CD4-positive, alpha-beta T cell treated with Interleukin-4 for 4 hours (primary cell): ENCODE data around the gene SRSF3.
"Not testable (repeated sequence)": the region's sequence is repeated elsewhere in the genome, so short reads cannot be mapped to it uniquely, and the experiment has no call there.

Experiments
- DNase-seq: peaks from one replicate; pipeline ENCODE4 v3.0.0-alpha.2; 2020

SRSF3 gene

GRCh38 chr6:36576578-36576977 lies 17.6 kb upstream of the SRSF3 start:
- DNase-seq, result no peak

- DNase-seq, result no peak
Measured at GRCh38 chr6:36577301-36577700, 16.9 kb upstream of the SRSF3 start.

DNA sequence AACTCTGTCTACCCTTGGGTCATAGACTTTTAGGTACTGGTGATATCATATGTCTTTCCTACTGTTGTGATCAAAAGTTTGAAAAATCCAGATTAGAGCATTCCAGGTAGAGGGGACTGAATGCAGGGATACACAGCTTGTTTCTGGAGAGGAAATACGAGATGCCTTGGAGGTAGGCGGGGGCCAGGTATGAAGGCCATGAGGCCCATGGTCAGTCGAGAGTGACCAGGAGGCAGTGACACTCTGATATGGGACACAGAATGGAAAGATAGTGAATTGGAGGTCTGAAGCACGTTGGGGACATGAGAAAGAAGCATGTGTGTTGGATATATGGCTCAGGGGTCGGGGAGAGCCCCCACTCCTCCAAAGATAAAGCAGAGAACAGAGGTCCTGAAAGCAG lies 16.1 kb upstream of the SRSF3 start:
- no peak for DNase-seq

- DNase-seq, result no peak
Measured at GRCh38 chr6:36578431-36578830, 15.7 kb upstream of the SRSF3 start.

GRCh38 chr6:36580184-36580526 lies 14.0 kb upstream of the SRSF3 start:
- DNase-seq, result no peak

GRCh38 chr6:36581716-36582115 lies 12.4 kb upstream of the SRSF3 start:
- no peak for DNase-seq

DNA sequence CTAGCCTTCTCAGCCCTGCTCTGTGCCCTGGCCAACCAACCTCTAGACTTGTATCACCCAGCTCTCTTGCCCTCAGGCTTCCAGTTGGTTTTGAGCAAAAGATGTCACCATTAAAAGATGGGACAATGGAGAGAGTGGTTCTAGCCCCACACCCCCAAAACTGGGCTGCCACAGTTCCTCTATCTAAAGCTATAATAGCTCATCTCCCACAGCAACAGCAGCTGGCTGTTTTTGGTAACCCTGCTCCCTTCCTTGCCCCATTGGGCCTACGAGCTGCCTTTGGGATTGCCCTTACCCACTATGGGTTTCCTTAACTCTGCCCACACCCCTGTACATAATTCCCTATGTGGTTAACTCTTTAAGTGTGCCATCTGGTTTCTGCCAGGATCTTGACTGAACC lies 7.6 kb upstream of the SRSF3 start:
- no peak for DNase-seq

- not testable (repeated sequence) for DNase-seq
Measured at GRCh38 chr6:36589025-36589400, 5.1 kb upstream of the SRSF3 start.

- no peak for DNase-seq
Measured at GRCh38 chr6:36590237-36590636, 3.9 kb upstream of the SRSF3 start.

GRCh38 chr6:36592221-36592655 lies 1.9 kb upstream of the SRSF3 start:
- peak; percentile 26 for DNase-seq

GRCh38 chr6:36593569-36594028 lies 563 bp upstream of the SRSF3 start:
- peak; percentile 63 for DNase-seq

- DNase-seq, result peak; percentile 34
Measured at GRCh38 chr6:36594816-36595643, 868 bp downstream of the SRSF3 start.

DNA sequence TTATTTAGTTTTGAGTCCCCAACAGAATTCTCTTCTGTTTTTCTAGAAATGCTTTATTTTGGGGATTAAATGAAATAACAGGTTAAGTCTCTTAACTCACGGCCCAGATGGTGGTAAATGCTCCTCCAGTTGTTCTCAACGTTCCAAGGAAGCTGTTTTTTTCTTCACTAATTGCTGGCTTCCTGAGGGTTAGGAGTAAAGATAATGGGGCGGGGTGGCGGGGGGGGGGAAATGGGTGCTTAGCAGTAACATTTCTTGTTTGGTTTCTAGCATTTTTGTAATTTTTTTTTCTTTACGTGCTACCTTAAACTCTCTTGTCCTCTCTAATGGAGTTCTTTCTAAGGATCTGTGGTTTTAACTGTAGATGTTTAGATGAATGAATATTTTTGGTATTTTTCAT lies 2.2 kb downstream of the SRSF3 start:
- DNase-seq, result no peak

GRCh38 chr6:36597775-36598174 lies 3.6 kb downstream of the SRSF3 start:
- DNase-seq, result no peak

DNA sequence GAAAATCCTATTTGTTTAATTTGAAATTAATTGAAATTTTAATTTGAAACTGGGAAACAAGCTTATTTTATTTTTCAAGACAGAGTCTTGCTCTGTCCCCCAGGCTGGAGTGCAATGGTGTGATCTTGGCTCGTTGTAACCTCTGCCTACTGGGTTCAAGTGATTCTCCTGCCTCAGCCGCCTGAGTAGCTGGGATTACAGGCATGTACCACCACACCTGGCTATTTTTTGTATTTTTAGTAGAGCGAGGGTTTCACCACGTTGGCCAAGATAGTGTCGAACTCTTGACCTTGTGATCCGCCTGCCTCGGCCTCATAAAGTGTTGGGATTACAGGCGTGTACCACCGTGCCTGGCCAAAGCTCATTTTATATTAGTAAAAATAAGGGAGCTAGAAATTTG lies 4.2 kb downstream of the SRSF3 start:
- DNase-seq, result no peak

GRCh38 chr6:36598739-36599318 lies 4.7 kb downstream of the SRSF3 start:
- DNase-seq, result no peak

GRCh38 chr6:36599791-36600209 lies 5.6 kb downstream of the SRSF3 start:
- DNase-seq, result peak; percentile 52

DNA sequence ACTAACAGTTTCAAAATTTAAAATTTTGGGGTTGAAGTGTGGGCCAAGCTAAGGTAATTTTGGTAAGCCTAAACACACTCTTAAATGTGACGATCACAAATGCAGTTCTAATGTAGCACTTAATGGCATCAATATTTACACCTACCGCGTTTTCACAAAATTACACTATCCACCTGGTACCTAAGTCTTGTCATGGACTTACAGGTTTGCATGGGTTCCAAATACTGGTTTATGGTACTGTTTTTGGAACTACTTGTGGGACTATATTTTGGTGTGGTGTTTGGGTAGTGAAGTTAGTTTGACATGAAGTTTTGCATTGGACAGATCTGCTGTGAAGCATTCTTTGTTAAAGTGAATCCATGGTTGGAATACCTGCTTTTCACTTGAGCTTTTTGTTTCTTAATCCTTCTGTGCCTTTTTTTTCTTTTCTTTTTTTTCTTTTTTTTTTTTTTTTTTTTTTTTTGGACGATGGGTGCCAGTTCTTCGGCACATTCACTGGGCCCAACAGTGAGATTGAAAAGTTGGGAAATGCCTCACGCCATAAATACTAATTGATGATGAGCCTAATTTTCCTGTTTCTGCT lies 6.5 kb downstream of the SRSF3 start:
- no peak for DNase-seq

- DNase-seq, result not testable (repeated sequence)
Measured at GRCh38 chr6:36601818-36602217, 7.7 kb downstream of the SRSF3 start.

- DNase-seq, result no peak
Measured at GRCh38 chr6:36603222-36604089, 9.3 kb downstream of the SRSF3 start.

DNA sequence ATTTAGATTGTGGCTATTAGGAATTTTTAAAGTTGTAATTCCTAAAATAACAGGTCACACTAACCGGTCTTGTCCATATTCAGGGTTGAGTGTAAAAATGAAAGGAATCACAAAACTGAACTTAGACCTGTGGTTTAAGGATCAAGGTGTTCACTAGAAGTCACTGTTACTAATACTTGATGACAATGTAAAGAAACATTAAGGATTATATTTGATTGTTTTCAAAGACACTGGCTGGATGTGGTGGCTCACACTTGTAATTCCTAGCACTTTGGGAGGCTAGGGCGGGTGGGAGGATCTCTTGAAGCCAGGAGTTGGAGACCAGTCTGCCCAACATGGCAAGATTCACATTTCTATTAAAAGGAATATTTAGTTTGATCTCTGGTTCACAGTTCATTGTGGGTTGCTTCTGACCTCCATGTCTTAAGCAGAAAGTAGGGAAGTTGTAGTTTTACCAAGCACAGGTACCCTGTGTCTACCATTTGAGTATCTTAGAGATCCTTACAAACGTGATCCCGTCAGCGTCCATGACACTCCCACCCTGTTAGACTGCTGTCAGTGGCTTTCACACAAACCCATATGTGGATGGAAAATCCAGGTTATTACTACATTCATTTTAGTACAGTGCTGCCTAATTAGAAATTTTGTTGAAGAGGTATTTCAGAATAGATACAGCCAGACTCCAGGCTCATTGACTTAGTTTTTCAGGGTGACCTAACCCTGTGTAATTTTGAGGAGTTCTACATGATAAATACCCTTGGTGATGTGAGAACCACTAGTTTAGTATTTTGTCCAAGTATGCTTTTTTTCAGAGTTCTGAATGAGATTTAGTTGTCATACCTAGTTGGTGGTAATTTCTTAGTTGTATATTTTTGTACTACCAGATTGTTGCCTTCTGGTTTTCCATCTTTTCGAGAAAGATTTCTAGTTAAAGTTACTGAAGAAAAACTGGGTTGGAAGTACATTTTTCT lies 10.2 kb downstream of the SRSF3 start:
- DNase-seq, result no peak

DNA sequence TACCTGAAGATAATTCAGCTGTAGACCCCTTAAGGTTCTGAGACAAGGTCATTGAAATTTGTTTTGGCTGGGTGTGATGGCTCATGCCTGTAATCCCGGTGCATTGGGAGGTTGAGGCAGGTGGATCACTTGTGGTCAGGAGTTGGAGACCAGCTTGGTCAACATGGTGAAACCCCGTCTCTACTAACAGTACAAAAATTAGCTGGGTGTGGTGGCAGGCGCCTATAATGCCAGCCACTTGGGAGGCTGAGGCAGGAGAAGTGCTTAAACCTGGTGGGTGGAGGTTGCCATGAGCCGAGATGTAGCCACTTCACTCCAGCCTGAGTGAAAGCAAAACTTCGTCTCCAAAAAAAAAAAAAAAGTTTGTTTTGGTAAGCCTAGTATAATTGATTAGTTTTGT lies 11.0 kb downstream of the SRSF3 start:
- no peak for DNase-seq
